Activated T-cell treated with anti-CD3 and anti-CD28 coated beads for 4 hours (primary cell): ENCODE data around the gene SEC24D.
A peak's percentile ranks its signal among the peaks of the same experiment; 100 is the strongest.

Experiments used
- DNase-seq: peaks from one replicate; pipeline ENCODE4 v3.0.0-alpha.2; 2020

SEC24D gene

DNA sequence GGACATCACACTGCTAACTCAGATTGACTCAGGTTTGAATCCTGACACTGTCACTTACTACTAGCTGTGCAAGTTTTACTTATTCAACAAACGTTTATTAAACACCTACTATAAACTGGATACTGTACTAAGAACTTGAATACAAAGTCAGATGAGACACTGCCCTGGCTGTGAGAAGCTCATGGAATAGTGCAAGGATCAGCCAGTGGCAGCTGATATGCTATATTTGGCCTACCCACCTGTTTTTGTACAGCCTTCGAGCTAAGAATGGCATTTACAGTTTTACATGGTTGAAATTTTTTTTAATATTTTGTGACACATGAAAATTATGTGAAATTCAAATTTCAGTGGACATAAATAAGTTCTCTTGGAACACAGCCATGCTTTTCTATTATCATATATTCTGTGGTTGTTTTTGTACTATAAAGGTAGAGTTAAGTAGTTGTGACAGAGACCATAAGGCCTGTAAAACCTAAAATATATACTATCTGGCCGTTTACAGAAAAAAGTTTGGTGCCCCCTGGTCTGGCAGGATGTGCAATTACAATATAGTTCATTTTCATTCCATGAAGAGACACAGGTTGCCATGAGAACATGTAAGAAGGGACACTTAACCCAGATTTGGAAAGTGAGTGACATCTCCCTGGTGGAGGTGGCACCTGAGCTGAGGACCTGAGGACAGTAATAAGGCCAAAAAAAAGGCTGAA, 3.4 kb upstream of the SEC24D start:
- DNase-seq, result no peak

GRCh38 chr4:118837121-118837507, 1.2 kb upstream of the SEC24D start:
- DNase-seq, result no peak

DNA sequence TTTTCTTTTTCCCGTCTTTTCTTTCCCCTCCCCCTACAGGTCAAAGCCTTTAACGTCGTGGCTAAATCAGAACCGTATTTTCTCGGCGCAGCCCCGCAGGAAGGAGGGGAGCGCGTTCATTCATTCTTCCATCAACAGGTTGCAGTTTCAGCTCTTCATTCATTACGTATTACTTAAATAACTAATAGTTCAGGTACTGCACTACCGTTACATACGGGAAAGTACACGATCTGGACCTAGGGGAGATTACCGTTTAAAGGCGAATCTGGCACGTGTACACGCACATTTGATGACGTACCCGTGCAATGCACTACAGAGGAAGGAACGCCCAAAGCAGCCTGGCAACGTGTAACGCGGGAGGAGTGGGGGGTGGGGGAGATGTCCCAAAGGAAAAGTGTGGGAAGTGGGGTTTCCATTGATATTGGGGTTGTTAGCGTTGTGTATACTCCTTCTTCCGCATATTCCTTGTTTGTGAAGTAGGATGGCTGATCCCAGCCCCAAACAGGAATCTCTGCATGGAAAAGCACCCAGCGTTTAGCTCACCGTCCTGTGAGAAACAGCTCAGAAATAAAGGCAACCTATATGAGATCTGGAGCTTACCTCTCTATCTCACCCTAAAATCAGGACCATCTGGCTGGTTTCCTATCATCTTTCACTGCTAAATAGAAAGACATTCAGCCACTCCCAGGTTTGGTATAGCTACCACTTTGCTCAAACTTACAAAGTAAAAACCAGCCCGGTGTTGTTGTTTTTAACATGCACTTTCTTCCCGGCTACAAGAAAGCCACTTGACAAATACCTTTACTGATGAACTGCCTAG, 585 bp upstream of the SEC24D start:
- DNase-seq, result peak; percentile 36

GRCh38 chr4:118834960-118835569, 861 bp downstream of the SEC24D start:
- DNase-seq, result peak; percentile 29

DNA sequence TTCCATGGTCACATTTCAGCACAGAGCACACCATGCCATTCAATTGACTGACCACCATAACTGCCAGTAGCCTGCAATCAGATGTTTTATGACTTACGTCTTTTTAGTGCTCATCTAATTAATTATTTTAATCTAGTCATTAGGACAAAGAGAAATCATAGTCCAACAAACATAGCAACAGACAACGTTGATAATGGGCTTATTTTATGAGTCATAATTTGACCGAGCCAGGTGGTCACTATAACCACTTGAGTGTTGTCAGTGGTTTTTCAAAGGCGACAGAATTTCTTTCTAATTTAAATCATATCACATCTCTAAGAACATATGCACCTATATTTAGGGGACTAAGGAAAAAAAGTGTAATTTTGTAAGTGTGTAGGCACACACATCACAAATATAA, 1.9 kb downstream of the SEC24D start:
- no peak for DNase-seq

- DNase-seq, result no peak
Observed at GRCh38 chr4:118833192-118833820, 2.6 kb downstream of the SEC24D start.

GRCh38 chr4:118829107-118829506, 6.8 kb downstream of the SEC24D start:
- no peak for DNase-seq

DNA sequence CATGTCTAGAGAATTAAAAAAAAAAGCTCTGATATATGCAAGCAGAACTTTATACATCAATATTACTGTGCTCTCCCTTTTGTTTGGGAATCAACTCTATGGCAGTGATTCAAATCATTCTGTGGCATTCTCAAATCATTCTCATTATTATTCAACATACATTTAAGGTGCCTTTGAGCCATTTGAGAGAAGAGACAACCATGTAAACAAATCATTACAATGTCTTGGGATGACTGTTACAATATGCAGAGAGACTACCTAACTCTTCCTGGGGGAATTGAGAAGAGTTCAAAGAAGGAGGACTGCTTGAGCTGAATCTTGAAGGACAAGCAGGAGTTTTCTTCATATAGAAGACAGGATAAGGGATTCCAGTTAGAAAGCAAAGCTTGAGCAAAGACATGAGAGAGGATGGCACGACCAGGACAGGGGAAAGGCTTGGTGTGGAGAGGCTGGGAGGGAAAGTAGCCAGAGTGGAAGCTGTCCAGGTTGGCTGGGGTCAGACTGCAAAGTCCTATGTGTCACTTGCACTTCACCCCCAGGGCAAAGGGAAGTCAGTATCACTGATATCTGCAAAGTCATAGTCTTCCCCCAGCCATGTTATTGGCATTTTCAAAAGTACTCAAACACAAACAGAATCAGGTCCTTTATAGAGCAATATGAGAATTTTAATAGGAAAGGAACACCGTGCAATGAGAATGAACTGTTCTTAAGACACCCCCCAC, 9.0 kb downstream of the SEC24D start:
- no peak for DNase-seq

GRCh38 chr4:118825799-118826198, 10.1 kb downstream of the SEC24D start:
- no peak for DNase-seq

- DNase-seq, result no peak
Observed at GRCh38 chr4:118824141-118824540, 11.8 kb downstream of the SEC24D start.

DNA sequence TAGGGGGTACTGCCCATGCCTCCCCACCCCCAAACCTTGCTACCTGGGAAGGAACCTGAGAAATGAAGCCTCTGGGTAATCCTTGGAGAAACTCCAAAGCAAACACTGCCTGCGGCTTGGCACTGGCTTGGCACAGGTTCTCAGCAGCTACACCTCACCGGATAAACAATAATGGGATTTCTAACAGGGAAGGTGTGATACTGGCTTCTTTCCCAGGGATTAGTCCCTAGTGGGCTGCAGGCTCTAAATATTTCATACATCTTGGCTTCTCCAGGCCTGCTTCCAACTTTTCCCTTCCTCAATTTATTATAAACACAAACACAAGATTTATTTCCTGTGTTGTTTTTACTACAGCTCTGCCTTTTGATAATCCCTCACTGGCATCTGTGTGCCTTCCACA, 12.5 kb downstream of the SEC24D start:
- DNase-seq, result no peak

DNA sequence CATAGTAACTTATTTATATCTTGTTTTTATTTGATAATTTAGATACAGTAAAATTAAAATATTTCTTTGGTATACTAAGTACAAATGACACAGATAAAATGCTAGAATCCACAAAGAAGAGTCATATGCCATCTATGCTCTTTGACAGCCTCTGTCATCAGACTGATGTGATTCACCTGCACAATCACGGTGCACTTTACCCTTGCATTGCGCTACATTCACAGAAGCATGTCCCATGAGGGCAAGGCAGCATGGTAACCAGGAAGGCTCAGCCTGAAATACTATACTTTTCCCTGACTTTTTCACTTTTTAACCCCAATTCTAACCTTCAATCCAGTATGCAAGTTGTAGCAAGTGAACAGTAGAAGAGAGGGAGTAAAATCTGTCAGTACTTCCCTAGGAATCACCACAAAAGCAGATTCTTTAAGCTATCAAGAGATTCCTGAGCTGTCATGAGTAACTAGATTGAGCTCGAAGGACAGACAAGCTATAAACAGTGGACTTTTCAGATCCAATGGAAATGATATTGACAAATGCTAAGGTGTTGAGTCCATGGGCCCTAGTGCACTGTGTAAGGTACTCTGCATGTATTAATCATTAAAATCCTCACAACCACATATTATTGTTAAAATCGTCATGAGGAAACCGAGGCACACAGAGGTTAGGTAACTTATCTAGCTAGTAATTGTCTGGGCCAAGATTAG, 14.2 kb downstream of the SEC24D start:
- DNase-seq, result no peak

- no peak for DNase-seq
Observed at GRCh38 chr4:118817178-118817930, 18.6 kb downstream of the SEC24D start.

DNA sequence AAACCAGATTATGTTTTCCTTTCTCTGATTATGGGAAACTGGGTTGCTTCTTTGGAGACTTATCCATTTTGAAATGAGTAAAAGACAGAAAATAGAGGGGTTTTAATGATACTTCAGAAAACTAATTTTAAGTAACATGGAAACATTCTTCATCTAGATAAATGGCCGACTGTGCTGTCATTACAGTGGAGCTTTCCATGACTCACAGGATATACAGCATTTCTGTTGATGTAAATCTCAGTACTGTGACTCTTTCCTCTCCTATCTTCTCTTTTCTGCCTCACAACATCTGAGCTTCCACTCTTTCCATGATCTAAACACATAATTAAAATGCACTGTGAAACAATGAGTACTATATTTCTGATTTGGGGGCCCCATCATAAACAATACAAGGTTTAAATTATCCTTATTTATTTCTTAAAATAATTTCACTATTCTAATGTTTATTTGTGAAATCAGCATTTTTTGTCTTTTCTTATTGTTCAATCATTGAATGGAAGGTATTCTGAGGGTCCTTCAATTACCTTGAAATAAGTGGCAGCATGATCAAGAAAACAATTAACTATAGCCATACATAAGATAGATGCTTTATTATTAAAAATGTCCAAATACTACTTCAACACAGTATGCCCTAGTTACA, 19.3 kb downstream of the SEC24D start:
- no peak for DNase-seq

DNA sequence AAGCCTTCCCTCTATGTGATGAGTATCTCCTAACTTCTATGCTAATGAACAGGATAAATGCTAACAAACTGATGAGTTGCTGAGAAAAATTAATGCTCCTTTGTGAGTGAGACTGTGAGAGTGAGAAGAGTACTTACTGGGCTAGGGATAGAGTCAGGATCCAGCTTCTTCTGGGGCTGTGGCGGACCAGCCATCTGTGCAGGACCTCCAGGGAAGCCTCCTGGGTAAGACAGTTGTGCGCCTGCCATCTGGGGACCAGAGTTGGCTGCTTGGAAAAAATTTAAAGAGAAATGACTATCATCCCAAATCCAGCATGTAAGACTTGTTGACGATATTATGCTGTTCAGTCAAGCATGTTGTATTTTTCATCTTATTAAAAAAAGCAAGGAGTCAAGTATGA, 21.0 kb downstream of the SEC24D start:
- DNase-seq, result no peak

- no peak for DNase-seq
Observed at GRCh38 chr4:118814058-118814457, 21.9 kb downstream of the SEC24D start.

DNA sequence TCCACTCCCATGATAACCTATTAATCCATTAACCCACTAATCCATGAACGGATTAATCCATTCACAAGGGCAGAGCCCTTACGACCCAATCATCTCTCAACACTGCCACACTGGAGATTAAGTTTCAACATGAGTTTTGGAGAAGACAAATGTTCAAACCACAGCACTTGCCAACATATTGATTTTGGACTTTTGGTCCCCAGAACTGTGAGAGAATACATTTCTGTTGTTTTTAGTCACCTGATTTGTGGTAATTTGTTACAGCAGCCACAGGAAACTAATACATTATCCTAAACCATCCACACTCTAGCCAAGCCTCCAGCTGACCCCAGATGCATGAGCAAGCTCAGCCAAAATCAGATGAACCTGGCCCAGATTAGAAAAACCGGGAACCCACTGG, 22.4 kb downstream of the SEC24D start:
- DNase-seq, result no peak

DNA sequence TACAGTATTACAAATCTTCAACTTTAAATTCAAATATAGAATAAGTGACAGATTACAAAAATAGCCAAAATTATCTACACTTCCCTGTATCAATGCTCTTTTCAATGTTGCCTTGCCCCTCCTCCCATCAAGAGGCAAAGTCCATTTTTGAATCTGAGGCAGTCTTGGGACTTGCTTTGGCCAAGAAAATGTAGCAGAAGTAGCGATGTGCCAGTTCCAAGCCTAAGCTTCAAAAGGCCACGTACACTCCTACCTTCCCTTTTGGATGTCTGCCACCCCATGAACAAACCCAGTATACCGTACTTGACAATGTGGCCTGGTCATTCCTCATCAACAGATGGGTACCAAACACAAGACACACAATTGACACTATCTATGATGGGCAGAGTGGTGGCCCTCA, 24.1 kb downstream of the SEC24D start:
- DNase-seq, result no peak

DNA sequence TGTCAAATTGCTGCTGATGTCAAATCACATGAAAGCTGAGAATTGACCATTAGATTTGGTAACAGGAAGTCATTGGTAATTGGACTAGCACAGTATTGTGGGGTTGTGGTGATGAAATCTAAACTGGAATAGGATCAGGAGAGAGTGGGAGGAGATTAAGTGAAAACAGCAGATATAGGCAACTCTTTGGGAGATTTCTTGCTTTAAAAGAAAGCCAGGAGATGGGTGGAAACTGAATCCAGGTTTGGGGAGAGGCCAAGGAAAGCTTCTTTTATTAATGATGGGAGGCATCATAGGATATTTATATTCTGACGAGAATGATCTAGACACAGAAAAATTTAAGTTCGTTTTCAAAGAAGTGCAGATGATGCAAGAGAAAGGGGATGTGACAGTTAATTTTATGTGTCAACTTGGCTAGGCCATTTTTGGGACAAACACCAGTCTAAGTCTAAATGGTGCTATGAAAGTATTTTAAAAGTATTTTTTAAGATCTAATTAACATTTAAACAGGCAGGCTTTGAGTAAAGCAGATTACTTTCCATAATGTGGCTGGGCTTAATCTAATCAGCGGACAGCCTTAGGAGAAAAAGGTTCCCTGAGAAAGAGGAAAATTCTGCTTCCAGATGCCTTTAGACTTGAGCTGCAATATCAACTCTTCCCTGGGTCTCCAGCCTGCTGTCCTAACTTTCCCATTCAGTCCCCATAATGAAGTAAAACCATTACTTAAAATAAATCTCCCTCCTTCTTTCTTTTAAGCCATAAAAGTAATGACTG, 24.7 kb downstream of the SEC24D start:
- no peak for DNase-seq

GRCh38 chr4:118807659-118808058, 28.3 kb downstream of the SEC24D start:
- no peak for DNase-seq
